Testis (tissue), 2 donors: ENCODE measurements around the gene SKA3.

Source experiments
- POLR2A ChIP-seq: fragments of 450-650 bp; IDR thresholded peaks from one replicate; pipeline ENCODE4 v1.6.1; 2017; ENCODE audit warnings: antibody characterized with exemption, mild to moderate bottlenecking, moderate library complexity
- TF ChIP-seq, protein P1 (sequence below), 3 experiments: fragments of 450-650 bp in 2 of 3; fragments of 200-600 bp in 1 of 3; sonication (generic) in 1 of 3; IDR thresholded peaks; one replicate each; pipeline ENCODE4 v1.5.1; 2016 to 2019; ENCODE audit warnings: antibody characterized with exemption in 3 of 3, mild to moderate bottlenecking in 2 of 3, moderate library complexity in 1 of 3

GRCh38 chr13:21202767-21203531 is 26.6 kb upstream of the SKA3 start:
- TF ChIP-seq, protein P1, sequence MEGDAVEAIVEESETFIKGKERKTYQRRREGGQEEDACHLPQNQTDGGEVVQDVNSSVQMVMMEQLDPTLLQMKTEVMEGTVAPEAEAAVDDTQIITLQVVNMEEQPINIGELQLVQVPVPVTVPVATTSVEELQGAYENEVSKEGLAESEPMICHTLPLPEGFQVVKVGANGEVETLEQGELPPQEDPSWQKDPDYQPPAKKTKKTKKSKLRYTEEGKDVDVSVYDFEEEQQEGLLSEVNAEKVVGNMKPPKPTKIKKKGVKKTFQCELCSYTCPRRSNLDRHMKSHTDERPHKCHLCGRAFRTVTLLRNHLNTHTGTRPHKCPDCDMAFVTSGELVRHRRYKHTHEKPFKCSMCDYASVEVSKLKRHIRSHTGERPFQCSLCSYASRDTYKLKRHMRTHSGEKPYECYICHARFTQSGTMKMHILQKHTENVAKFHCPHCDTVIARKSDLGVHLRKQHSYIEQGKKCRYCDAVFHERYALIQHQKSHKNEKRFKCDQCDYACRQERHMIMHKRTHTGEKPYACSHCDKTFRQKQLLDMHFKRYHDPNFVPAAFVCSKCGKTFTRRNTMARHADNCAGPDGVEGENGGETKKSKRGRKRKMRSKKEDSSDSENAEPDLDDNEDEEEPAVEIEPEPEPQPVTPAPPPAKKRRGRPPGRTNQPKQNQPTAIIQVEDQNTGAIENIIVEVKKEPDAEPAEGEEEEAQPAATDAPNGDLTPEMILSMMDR (IDR thresholded peaks at IDR 0.05): no peak
- no peak for TF ChIP-seq POLR2A
